Fibroblast of lung (primary cell): ENCODE measurements around the gene LDHB. TPM values are rescaled to one million over a fixed set of nuclear protein-coding genes. Genes with fewer than 3 reads are reported as not detected.

Experiments
- DNase-seq, 2 donors: peaks; one replicate each; pipeline versions ENCODE4 v3.0.0 to v3.0.0-alpha.2; 2010; ENCODE audit warnings: low read depth in 2 of 2
- H2AFZ ChIP-seq: 2 replicates; pipeline ENCODE4 v1.5.1; 2012; ENCODE audit warnings: low read length, control low read depth, inconsistent platforms
- H3K27ac ChIP-seq: 2 replicates; pipeline ENCODE4 v1.5.1; 2011; ENCODE audit warnings: low read length, control low read depth; ENCODE audit not compliant: insufficient read depth
- H3K27me3 ChIP-seq: 2 replicates; pipeline ENCODE4 v1.5.1; 2011; ENCODE audit warnings: mild to moderate bottlenecking, low read length; ENCODE audit not compliant: control insufficient read depth, insufficient read depth
- H3K36me3 ChIP-seq: 2 replicates; pipeline ENCODE4 v1.5.1; 2011; ENCODE audit warnings: low read length; ENCODE audit not compliant: control insufficient read depth, insufficient read depth
- H3K4me1 ChIP-seq: 2 replicates; pipeline ENCODE4 v1.5.1; 2011; ENCODE audit warnings: low read length; ENCODE audit not compliant: control insufficient read depth, insufficient read depth; ENCODE audit errors: extremely low read depth
- H3K4me2 ChIP-seq: 2 replicates; pipeline ENCODE4 v1.5.1; 2011; ENCODE audit warnings: low read length, control low read depth; ENCODE audit not compliant: insufficient read depth; ENCODE audit errors: extremely low read depth
- H3K4me3 ChIP-seq, 4 experiments: fragments of 200-600 bp in 1 of 4; sonication (generic) in 1 of 4; replicated peaks in 1 of 4; 2 replicates each; pipeline ENCODE4 v1.5.1; 2011 to 2016; ENCODE audit warnings: low read length in 4 of 4, low read depth in 3 of 4, mild to moderate bottlenecking in 3 of 4, control low read depth in 2 of 4, inconsistent platforms in 1 of 4, mixed read lengths in 1 of 4; ENCODE audit not compliant: insufficient read depth in 1 of 4; ENCODE audit errors: control extremely low read depth in 1 of 4
- H3K79me2 ChIP-seq: 2 replicates; pipeline ENCODE4 v1.5.1; 2012; ENCODE audit warnings: mild to moderate bottlenecking, low read length, inconsistent platforms; ENCODE audit not compliant: control insufficient read depth, insufficient read depth
- H3K9ac ChIP-seq: 2 replicates; pipeline ENCODE4 v1.5.1; 2011; ENCODE audit warnings: mild to moderate bottlenecking, low read length, control low read depth; ENCODE audit not compliant: insufficient read depth
- H3K9me3 ChIP-seq: 2 replicates; pipeline ENCODE4 v1.5.1; 2012; ENCODE audit warnings: low read depth, low read length; ENCODE audit not compliant: control insufficient read depth, insufficient read depth
- H4K20me1 ChIP-seq: 2 replicates; pipeline ENCODE4 v1.5.1; 2011; ENCODE audit warnings: low read length; ENCODE audit not compliant: control insufficient read depth, insufficient read depth; ENCODE audit errors: extremely low read depth
- CTCF ChIP-seq, 2 donors: IDR thresholded peaks in 1 of 2; conservative IDR thresholded peaks in 1 of 2; 1 replicate in 1 of 2; 2 replicates in 1 of 2; pipeline ENCODE4 v1.5.1; 2011 to 2012; ENCODE audit warnings: low read length in 2 of 2, control low read depth in 1 of 2, inconsistent platforms in 1 of 2, low read depth in 1 of 2, mild to moderate bottlenecking in 1 of 2
- EZH2 ChIP-seq: IDR thresholded peaks from 2 replicates; pipeline ENCODE4 v1.5.1; 2012; ENCODE audit warnings: low read length, control low read depth, mild to moderate bottlenecking; ENCODE audit errors: missing control alignments
- polyA plus RNA-seq, 2 donors: library from polyadenylated mRNA; depleted of rRNA in 1 of 2; stranded (reverse) in 1 of 2; unstranded in 1 of 2; fragments of >200 nt; gene quantifications; 2 replicates each; pipeline ENCODE4 v1.2.1, GENCODE V29; 2011 to 2012; ENCODE audit warnings: missing spikeins in 1 of 2
- total RNA-seq: library from RNA; depleted of rRNA; stranded (reverse); fragments of >200 nt; gene quantifications from 2 replicates; pipeline ENCODE4 v1.2.1, GENCODE V29; 2014

Gene LDHB
- total and polyA plus RNA-seq, 2 donors (not counting 1 experiment from before 2014, with no cell fraction given): 628 to 905 TPM

DNA sequence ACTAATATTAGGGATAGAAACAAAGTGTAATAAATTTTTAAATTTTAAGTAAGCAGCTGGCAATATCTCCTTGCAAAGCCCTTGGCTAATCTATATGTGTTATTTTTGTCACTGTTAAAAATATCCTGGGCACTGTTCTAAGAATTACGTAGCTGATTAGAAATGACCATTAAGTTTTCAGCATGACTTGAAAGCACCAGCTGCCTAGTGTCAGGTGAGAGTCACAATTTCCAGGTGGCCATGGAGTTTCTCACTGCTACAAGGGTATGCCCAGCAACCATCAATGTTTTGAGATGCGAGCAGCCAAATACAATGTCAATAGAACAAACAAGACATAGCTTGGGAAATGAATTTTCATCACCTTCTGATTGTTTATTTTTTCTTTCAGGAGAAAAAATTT lies 29.7 kb downstream of the LDHB start:
- Histone ChIP-seq H4K20me1 (no peaks in the 10 kb centered on the region), H3K36me3 (no peaks in the 10 kb centered on the region), H3K4me1 (no peaks in the 10 kb centered on the region), H3K9me3 (no peaks in the 10 kb centered on the region), H3K4me3 (no peak overlapping the region), H3K9ac (no peak overlapping the region), H2AFZ (no peak overlapping the region), H3K27ac (no peak overlapping the region), H3K27me3 (no peaks in the 10 kb centered on the region), H3K79me2 (no peaks in the 10 kb centered on the region), H3K4me2 (no peak overlapping the region)
- TF ChIP-seq EZH2 (no peak), CTCF (conservative IDR thresholded peaks at IDR 0.05 in 1 of 2, IDR thresholded peaks at IDR 0.05 in 1 of 2; ENCODE audit: low read depth in 1 of 2, low read length in 2 of 2) (no peak)
- no peak for DNase-seq

GRCh38 chr12:21618566-21618965 lies 39.1 kb downstream of the LDHB start:
- Histone ChIP-seq H3K4me2 (no peak overlapping the region), H3K36me3 (no peaks in the 10 kb centered on the region), H2AFZ (no peak overlapping the region), H3K4me3 (no peak overlapping the region), H3K4me1 (no peaks in the 10 kb centered on the region), H3K27ac (no peak overlapping the region), H3K79me2 (no peaks in the 10 kb centered on the region), H3K9me3 (no peaks in the 10 kb centered on the region), H4K20me1 (no peaks in the 10 kb centered on the region), H3K27me3 (no peaks in the 10 kb centered on the region), H3K9ac (no peak overlapping the region)
- no peak for DNase-seq
- TF ChIP-seq EZH2 (no peak), CTCF (conservative IDR thresholded peaks at IDR 0.05 in 1 of 2, IDR thresholded peaks at IDR 0.05 in 1 of 2; ENCODE audit: low read depth in 1 of 2, low read length in 2 of 2) (no peak)

GRCh38 chr12:21617030-21617429 lies 40.6 kb downstream of the LDHB start:
- no peaks in the 10 kb centered on the region for H3K79me2 ChIP-seq
- no peak for TF ChIP-seq CTCF (conservative IDR thresholded peaks at IDR 0.05 in 1 of 2, IDR thresholded peaks at IDR 0.05 in 1 of 2; ENCODE audit: low read depth in 1 of 2, low read length in 2 of 2)
- TF ChIP-seq EZH2: no peak
- no peaks in the 10 kb centered on the region for H3K9me3 ChIP-seq
- H3K27me3 ChIP-seq: no peaks in the 10 kb centered on the region
- H3K4me1 ChIP-seq: no peaks in the 10 kb centered on the region
- no peaks in the 10 kb centered on the region for H3K36me3 ChIP-seq
- DNase-seq: no peak
- no peaks in the 10 kb centered on the region for H4K20me1 ChIP-seq
- no peak overlapping the region for H2AFZ ChIP-seq
- no peak overlapping the region for H3K4me3 ChIP-seq
- H3K4me2 ChIP-seq: no peak overlapping the region
- no peak overlapping the region for H3K9ac ChIP-seq
- no peak overlapping the region for H3K27ac ChIP-seq
